DOHH2 (cell line): ENCODE measurements around the gene FANCC.

Source experiments
- EZH2phosphoT487 ChIP-seq: fragments of 200-600 bp; sonication (generic); IDR thresholded peaks from 2 replicates; pipeline ENCODE4 v1.6.1; 2017; ENCODE audit warnings: borderline replicate concordance, mild to moderate bottlenecking, antibody characterized with exemption, low read length, moderate library complexity, mixed read lengths
- TF ChIP-seq, protein P1 (sequence below): fragments of 200-600 bp; sonication (generic); IDR thresholded peaks from one replicate; pipeline ENCODE4 v1.5.1; 2014; ENCODE audit warnings: antibody characterized with exemption, mild to moderate bottlenecking, low read depth, low read length; ENCODE audit not compliant: poor library complexity, severe bottlenecking

DNA sequence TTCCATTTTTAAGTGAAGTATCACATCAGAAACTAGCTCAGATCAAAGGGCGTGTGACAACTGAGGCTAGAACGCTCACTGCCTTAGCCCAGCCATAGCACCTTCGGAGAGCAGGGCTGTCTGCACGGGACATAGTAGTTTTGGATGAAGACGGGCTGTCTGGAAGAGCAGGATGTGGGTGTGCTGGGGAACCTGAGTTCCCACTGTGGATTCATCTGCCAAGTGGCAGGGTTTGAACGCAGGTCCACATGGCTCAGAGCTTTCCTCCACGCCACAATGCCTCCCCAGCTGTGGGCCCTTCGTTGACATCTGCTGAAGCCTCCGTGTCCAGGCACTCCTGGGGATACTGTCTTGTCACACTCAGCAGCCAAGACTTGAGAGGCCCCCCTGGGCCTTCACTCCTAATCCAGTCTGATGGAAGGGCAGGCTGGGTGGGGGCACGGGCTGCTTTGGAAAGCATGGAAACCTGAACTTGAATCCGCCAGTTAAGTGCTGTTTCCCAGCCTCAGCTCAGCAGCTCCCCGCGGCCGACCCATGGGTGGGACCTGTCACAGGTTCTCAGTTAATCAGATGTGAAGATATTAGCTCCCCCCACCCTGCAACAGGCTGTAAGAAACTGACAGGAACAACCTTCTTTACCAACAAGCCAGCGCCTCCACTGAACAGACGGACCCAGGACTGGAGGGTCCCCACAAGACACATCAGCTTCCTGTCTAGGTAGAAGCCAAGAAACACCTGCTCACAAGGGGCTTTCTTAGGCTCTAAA is 228.1 kb downstream of the FANCC start:
- TF ChIP-seq, protein P1, sequence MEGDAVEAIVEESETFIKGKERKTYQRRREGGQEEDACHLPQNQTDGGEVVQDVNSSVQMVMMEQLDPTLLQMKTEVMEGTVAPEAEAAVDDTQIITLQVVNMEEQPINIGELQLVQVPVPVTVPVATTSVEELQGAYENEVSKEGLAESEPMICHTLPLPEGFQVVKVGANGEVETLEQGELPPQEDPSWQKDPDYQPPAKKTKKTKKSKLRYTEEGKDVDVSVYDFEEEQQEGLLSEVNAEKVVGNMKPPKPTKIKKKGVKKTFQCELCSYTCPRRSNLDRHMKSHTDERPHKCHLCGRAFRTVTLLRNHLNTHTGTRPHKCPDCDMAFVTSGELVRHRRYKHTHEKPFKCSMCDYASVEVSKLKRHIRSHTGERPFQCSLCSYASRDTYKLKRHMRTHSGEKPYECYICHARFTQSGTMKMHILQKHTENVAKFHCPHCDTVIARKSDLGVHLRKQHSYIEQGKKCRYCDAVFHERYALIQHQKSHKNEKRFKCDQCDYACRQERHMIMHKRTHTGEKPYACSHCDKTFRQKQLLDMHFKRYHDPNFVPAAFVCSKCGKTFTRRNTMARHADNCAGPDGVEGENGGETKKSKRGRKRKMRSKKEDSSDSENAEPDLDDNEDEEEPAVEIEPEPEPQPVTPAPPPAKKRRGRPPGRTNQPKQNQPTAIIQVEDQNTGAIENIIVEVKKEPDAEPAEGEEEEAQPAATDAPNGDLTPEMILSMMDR = no peak
- TF ChIP-seq EZH2phosphoT487 = no peak
